GM21576 (cell line): ENCODE data around the gene SF3A2.
A peak's percentile ranks its signal among the peaks of the same experiment; 100 is the strongest.

Experiments
- ATAC-seq: cut with Tn5 transposase; IDR thresholded peaks from one replicate; pipeline ENCODE4 v1.9.1; 2021; ENCODE audit warnings: mild to moderate bottlenecking, moderate library complexity; ENCODE audit not compliant: unreplicated experiment

The SF3A2 gene

GRCh38 chr19:2252055-2252796 is 15.6 kb downstream of the SF3A2 start:
- no peak for ATAC-seq

DNA sequence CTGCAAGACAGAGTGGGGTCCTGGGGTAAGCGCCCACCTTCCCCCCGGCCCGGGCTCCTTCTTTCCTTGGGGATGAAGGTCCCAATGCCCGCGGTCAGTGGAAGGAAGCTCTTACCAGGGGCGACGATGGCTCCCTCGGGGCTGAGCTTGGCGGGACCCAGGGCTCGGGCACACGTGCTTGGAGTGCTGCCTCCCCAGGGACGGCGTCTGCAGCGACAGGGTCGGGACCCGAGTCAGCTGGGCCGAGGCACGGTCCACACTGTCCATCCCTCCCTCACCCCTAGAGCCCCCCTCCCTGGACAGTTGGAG is 16.1 kb downstream of the SF3A2 start:
- ATAC-seq: no peak

DNA sequence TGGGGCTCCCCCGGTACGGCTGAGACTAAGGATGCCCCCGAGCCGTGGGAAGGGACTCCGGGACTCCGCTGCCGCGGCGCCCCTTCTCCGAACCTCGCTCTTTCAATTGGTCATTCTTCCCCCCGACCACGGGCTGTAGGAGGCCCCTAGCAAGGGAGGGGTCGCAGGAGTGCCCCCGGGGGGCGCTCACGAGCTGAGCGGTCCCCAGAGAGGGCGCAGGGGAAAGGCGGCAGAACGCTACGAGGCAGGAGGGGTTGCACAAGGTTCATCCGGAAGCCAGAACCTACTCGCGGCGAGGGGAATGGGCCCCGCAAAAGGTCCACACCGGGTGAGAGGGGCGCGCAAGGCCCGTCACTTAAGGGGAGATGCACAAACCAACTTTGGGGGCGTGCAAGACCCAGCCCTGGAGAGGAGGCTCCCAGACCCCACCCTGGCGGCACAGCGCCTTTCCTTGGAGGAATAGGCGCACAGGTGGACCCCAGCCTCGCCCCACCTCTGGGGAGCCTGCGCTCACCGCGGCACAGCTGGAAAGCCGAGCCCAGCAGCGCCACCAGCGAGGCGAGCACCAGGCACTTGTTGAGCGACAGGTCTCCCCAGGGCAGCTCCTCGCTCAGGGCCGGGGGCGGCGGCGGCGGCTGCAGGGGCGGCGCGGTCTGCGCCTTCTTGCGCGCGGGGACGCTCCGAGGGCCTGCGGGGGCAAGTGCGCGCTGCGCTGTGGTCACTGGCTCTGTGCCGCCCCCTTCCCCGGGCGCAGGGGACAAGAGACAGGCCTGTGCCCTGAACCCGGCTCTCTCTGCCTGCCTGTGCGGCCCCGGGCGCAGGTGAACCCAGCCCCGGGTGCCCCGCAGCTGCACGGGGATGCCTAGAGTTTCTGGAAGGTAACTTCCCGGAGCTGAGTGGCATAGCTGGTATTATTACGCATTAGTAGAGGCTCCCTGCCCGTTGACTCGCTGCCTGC is 16.8 kb downstream of the SF3A2 start:
- ATAC-seq: no peak

DNA sequence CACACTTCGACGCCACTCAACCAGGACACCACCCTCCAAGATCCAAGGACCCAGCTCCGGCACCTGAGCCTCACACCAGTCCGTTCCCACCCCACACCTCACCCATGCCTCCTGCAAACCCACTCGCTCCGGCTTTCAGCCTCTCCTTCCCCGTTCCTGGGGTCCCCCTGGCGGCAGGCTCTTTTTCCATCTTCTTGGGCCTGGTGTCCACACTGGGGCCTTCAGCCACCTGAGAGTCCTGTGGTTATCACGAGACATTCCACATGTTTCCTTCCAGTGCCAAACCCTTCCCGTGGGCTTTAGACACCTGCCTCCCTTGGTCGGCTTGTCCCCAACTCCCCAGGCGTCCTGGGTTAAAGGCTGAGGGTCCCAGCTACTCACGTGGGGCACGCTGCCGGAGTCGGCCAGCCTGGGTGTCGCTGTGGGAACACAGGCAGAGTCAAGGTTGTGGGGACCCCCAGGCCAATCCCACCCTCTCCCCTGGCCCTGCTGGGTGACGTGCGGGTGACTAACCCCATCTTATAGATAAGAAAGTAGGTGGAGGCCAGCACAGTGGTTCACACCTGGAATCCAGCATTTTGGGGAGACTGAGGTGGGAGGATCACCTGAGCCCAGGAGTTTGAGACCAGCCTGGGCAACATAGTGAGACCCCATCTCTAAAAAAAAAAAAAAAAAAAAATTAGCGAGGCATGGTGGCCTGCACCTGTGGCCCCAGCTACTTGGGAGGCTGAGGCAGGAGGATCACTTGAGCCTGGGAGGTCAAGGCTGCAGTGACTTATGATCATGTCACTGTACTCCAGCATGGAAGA is 17.6 kb downstream of the SF3A2 start:
- no peak for ATAC-seq

GRCh38 chr19:2255112-2255845 is 18.7 kb downstream of the SF3A2 start:
- ATAC-seq: no peak

DNA sequence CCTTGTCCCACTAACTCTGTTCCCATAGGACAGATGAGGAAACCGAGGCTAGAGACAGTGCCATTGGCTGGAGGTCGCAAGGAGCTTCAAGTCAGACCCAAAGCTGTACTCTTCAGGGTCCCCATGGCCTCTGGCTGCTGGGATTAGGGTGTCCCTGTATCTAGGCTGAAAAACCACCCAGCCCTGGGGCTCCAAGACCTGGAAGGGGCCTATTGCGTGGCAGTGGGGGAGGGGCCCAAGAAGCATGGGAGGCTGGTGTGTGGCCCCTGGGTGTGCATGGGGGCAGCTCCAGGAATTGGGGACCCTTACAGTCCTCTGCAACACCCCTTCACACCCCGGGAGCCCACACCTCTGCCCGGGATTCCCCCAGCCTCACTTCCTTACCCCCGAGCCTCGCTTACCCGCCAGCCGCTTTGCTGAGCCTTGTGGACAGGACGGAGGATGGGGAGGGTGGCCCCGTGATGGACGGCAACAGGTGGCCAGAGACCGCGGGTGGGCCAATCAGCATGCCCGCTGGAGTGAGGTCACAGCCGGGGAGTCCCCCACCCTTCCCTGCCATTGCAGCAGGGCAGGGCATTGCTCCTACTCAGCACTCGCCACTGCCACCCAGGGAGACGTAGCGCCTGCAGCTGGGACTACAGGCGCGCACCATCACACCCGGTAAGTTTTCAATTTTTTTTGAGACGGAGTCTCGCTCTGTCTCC is 19.5 kb downstream of the SF3A2 start, which contains the start of gene JSRP1:
JSRP1 (minus strand) TSS at position 436 of the 704 bp plus-strand sequence. CDS start 1,103 bp downstream, outside the sequence.
- no peak for ATAC-seq

- ATAC-seq: no peak
Observed at GRCh38 chr19:2259336-2259735, 22.7 kb downstream of the SF3A2 start.

- ATAC-seq: no peak
Observed at GRCh38 chr19:2260341-2260805, 23.7 kb downstream of the SF3A2 start.

GRCh38 chr19:2261438-2262172 is 25.0 kb downstream of the SF3A2 start:
- no peak for ATAC-seq

DNA sequence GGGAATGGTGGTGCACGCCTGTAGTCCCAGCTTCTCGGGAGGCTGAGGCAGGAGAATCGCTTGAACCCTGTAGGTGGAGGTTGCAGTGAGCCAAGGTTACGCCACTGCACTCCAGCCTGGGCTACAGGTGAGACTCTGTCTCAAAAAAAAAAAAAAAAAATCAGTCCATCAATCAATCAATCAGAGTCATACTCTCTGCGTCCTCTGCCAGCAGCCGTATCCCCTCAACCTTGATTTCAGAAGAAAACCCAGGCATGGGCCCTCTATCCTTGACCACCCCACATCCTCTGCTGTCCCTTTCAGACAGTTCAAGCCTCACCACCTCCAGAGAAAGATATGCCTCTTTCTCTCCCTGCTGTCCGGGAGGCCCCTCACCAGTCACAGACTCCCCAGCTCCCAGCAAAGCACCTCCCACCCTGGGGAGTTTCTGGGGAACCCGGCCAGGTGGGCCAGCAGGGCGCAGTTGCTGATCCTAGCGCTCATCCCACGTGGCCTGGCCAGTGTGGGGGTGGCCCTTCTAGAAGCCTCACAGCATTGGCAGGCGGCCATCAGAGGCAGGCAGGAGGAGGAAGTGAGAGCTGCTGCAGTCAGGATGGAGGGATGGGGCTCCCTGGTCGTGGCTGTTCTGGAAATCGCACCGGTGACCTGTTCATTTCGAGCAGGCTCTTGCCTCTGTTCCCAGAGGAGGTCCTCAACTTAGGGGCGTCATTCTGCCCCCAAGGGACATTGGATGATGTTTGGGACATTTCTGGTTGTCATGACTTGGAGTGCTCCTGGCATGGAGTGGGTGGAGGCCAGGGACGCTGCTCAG is 29.8 kb downstream of the SF3A2 start:
- ATAC-seq: no peak

- ATAC-seq: no peak
Observed at GRCh38 chr19:2268480-2268830, 31.8 kb downstream of the SF3A2 start.

GRCh38 chr19:2268861-2269243 is 32.2 kb downstream of the SF3A2 start:
- no peak for ATAC-seq

GRCh38 chr19:2269244-2270156 is 32.9 kb downstream of the SF3A2 start:
- peak; percentile 45 for ATAC-seq

DNA sequence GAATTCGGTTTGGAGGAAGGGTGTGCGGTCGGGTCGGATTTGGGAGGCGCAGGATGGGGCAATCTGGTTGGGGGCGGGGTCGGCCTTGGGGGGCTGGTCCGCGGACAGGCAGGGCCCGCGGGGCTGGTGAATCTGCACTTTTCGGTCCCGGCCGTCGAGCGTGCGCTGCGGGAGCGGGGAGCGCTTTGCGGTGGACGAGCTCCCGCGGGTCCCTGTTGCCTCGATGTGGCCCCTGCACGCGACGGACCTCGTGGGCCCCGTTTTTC is 33.5 kb downstream of the SF3A2 start:
- no peak for ATAC-seq

- no peak for ATAC-seq
Observed at GRCh38 chr19:2270423-2271233, 34.0 kb downstream of the SF3A2 start.

GRCh38 chr19:2271234-2272103 is 34.8 kb downstream of the SF3A2 start:
- ATAC-seq: no peak
